Nephron (organoid): ENCODE measurements around the gene ACOXL.
A peak's percentile ranks its signal among the peaks of the same experiment; 100 is the strongest.
"Not testable (repeated sequence)": the region's sequence is repeated elsewhere in the genome, so short reads cannot be mapped to it uniquely, and the experiment has no call there.

ENCODE experiments used
- H3K27ac Mint-ChIP-seq, 3 experiments: 2 replicates each; pipeline ENCODE4 v1.8.0; 2020; ENCODE audit warnings: mixed read lengths in 3 of 3, mild to moderate bottlenecking in 2 of 3, moderate library complexity in 1 of 3
- H3K27me3 Mint-ChIP-seq: 2 replicates; pipeline ENCODE4 v1.8.0; 2021; ENCODE audit warnings: low read depth, mild to moderate bottlenecking, moderate library complexity, mixed read lengths
- H3K36me3 Mint-ChIP-seq: 2 replicates; pipeline ENCODE4 v1.8.0; 2020; ENCODE audit warnings: low read depth, mixed read lengths
- H3K4me1 Mint-ChIP-seq: 2 replicates; pipeline ENCODE4 v1.8.0; 2020; ENCODE audit warnings: mixed read lengths
- H3K4me3 Mint-ChIP-seq, 3 experiments: 2 replicates each; pipeline ENCODE4 v1.8.0; 2020; ENCODE audit warnings: mild to moderate bottlenecking in 3 of 3, mixed read lengths in 3 of 3, moderate library complexity in 2 of 3
- H3K9me3 Mint-ChIP-seq: 2 replicates; pipeline ENCODE4 v1.8.0; 2020; ENCODE audit warnings: mixed read lengths
- TF ChIP-seq, protein P1 (sequence below), 3 experiments: fragments of 200-600 bp; sonication (generic); IDR thresholded peaks; one replicate each; pipeline ENCODE4 v1.5.0; 2021; ENCODE audit warnings: antibody characterized with exemption in 3 of 3; ENCODE audit not compliant: unreplicated experiment in 3 of 3

Gene ACOXL

DNA sequence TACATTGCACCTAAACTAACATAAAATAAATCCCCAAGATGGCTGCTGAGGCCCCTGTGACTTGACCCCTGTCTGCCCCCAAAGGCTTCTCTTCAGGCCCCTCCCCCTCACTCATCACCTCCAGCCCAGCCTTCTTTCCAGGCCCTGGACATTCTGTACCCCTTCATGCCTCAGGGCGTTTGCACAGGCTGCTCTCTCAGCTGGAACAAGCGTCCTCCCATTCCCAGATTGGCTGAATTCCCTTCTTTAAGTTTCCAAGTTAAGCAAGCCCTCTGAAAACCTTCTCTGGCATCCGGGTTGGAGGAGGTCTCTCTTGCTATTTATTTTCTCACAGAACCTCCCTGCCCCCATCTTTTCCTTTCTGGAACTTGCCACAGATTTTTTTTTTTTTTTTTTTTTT, 223.2 kb downstream of the ACOXL start:
- Mint-ChIP-seq H3K27ac (peak overlapping the region in 2 of 3 experiments; percentile 39 to 79), H3K4me3 (no peak overlapping the region), H3K4me1 (peaks cover 17% of the 10 kb centered on the region), H3K36me3 (no peaks in the 10 kb centered on the region), H3K9me3 (no peaks in the 10 kb centered on the region), H3K27me3 (peaks cover 5% of the 10 kb centered on the region)
- TF ChIP-seq, protein P1, sequence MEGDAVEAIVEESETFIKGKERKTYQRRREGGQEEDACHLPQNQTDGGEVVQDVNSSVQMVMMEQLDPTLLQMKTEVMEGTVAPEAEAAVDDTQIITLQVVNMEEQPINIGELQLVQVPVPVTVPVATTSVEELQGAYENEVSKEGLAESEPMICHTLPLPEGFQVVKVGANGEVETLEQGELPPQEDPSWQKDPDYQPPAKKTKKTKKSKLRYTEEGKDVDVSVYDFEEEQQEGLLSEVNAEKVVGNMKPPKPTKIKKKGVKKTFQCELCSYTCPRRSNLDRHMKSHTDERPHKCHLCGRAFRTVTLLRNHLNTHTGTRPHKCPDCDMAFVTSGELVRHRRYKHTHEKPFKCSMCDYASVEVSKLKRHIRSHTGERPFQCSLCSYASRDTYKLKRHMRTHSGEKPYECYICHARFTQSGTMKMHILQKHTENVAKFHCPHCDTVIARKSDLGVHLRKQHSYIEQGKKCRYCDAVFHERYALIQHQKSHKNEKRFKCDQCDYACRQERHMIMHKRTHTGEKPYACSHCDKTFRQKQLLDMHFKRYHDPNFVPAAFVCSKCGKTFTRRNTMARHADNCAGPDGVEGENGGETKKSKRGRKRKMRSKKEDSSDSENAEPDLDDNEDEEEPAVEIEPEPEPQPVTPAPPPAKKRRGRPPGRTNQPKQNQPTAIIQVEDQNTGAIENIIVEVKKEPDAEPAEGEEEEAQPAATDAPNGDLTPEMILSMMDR (IDR thresholded peaks at IDR 0.05; ENCODE audit: unreplicated experiment in 3 of 3) = no peak

DNA sequence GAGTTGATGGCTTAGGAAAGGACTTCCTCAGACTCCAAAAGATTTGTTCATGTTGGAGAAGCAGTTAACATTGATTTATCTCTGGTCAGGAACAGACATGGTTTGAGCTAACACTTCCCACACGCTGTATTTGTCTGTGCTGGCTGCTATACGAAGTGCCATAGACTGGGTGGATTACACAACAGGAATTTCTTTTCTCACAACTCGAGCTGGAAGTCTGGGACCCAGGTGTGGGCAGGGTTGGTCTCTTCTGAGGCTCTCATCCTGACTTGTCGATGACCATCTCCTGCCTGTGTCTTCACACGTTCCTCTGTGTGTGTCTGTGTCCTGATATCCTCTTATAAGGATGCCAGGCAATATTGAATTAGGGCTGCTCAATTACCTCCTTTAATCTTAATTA, 224.9 kb downstream of the ACOXL start:
- Mint-ChIP-seq H3K27ac (peak overlapping the region in 2 of 3 experiments; percentile 26 to 52), H3K9me3 (no peaks in the 10 kb centered on the region), H3K4me1 (peaks cover 14% of the 10 kb centered on the region), H3K4me3 (no peak overlapping the region), H3K27me3 (peaks cover 5% of the 10 kb centered on the region), H3K36me3 (no peaks in the 10 kb centered on the region)
- TF ChIP-seq, protein P1 (IDR thresholded peaks at IDR 0.05; ENCODE audit: unreplicated experiment in 3 of 3) = no peak

DNA sequence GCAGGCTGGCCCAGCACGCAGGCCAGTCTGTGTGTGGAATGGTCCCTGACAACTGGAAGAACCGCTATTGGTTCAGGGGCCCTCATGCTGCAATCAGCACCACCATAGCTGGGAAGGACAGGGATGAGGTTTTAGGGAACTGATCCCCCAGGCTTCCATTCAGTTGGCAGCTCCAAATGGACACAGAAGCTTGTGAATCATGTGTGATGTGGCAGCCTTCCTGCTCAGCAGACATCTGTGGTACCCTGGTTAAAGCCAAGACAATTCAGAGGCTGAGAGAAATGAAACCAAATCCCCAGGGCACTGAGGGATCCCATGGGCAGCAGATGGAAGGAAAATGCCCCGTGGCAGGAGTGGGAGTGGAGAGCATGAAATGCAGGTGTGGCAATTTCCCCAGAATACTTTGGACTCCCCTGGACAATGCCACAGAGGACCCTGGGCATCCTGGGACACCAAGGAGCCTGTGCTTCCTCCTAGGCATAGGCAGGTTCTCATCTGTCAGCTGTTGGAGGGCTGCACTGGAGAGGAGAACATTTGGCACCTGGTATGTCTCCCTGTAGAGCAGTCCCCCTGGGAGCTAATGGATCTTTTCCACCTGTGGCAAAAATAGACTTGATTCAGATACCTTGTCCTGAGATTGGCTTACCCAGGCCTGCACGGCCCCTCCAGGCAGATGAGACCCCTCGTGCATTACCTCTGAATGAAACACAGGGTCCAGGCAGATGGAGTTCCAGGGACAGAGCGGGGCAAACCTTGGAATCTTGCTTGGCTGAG, 226.2 kb downstream of the ACOXL start:
- H3K4me3 Mint-ChIP-seq = no peak overlapping the region
- H3K27me3 Mint-ChIP-seq = peaks cover 5% of the 10 kb centered on the region
- TF ChIP-seq, protein P1 (IDR thresholded peaks at IDR 0.05; ENCODE audit: unreplicated experiment in 3 of 3) = no peak
- no peak overlapping the region for H3K27ac Mint-ChIP-seq
- H3K9me3 Mint-ChIP-seq = no peaks in the 10 kb centered on the region
- H3K36me3 Mint-ChIP-seq = no peaks in the 10 kb centered on the region
- peaks cover 22% of the 10 kb centered on the region for H3K4me1 Mint-ChIP-seq

DNA sequence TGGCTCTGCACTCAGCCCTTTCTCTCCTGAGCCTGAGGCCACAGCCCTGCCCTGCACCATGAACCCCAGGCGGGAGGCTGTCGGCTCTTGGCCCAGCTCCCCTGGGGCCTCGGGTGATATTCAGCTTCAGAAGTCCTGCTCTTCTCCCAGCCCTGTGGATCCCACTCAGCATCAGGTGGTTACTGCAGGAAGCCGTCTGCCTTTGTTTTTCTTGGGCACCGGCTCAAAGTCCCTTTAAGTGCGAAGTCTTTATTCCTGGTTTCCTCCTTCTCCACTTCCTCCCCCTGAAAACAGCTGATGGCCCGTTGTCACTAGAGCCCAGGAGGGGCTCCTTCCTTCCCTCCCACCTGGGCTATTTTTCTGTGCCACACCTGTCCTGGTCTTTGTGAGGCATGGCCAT, 226.8 kb downstream of the ACOXL start:
- TF ChIP-seq, protein P1 (IDR thresholded peaks at IDR 0.05; ENCODE audit: unreplicated experiment in 3 of 3) = no peak
- Mint-ChIP-seq H3K4me1 (peaks cover 28% of the 10 kb centered on the region), H3K36me3 (no peaks in the 10 kb centered on the region), H3K9me3 (no peaks in the 10 kb centered on the region), H3K27ac (no peak overlapping the region), H3K4me3 (no peak overlapping the region), H3K27me3 (peaks cover 5% of the 10 kb centered on the region)

DNA sequence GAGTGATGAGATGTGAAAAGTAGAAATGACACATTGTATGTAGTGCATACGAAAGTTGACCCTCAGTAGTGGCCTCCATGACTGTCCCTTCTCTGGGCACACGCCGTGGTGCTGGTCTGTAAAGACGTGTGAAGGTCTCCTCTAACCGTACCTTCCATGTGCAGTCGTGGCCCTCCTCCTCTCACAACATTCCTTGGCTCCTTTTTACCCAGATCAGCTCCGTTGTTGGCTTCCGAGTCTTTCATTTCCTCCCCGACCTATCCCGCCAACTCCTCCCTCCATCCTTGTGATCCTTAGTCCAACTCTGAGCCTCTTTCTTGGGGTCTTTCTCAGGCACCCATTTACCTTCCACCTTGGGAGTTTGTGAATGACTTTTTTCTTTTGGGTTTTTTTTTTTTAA, 227.9 kb downstream of the ACOXL start:
- TF ChIP-seq, protein P1 (IDR thresholded peaks at IDR 0.05; ENCODE audit: unreplicated experiment in 3 of 3) = no peak
- peaks cover 34% of the 10 kb centered on the region for H3K4me1 Mint-ChIP-seq
- H3K36me3 Mint-ChIP-seq = no peaks in the 10 kb centered on the region
- H3K9me3 Mint-ChIP-seq = no peaks in the 10 kb centered on the region
- no peak overlapping the region for H3K27ac Mint-ChIP-seq
- peaks cover 5% of the 10 kb centered on the region for H3K27me3 Mint-ChIP-seq
- H3K4me3 Mint-ChIP-seq = no peak overlapping the region

DNA sequence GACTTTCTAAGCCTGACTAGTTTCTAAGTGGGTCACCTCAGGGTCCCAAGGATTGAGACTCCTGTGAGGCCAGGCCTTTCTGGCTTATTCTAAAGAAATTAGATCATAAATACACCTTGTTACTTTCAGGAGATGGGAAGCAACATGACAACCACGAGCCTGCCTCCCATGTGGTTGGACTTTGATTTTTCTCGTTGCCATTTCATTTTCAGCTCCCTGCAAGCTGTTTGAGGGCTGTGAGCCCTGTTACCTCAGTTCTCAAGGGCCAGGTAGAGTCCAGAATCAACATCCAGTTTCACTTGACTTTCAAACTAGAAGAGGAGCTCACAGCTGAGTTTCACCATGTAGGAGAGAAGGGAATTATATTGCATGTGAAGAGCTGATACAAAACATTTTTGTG, 228.6 kb downstream of the ACOXL start:
- H3K4me1 Mint-ChIP-seq = peaks cover 33% of the 10 kb centered on the region
- TF ChIP-seq, protein P1 (IDR thresholded peaks at IDR 0.05; ENCODE audit: unreplicated experiment in 3 of 3) = no peak
- no peaks in the 10 kb centered on the region for H3K36me3 Mint-ChIP-seq

DNA sequence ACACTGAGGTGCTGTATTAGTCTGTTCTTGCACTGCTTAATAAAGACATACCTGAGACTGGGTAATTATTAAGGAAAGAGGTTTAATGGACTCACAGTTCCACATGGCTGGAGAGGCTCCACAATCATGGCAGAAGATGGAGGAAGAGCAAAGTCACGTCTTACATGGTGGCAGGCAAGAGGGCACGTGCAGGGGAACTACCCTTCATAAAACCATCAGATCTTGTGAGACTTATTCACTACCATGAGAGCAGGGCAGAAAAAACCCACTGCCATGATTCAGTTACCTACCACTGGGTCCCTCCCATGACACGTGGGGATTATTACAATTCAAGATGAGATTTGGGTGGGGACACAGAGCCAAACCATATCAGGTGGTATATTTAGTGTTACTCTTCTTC, 229.3 kb downstream of the ACOXL start:
- H3K27me3 Mint-ChIP-seq = not testable (repeated sequence)
- H3K4me1 Mint-ChIP-seq = peaks cover 33% of the 10 kb centered on the region

More for the DNA sequence above, 228.6 kb downstream of the ACOXL start:
- Mint-ChIP-seq H3K4me3 (no peak overlapping the region), H3K27ac (no peak overlapping the region), H3K9me3 (no peaks in the 10 kb centered on the region), H3K27me3 (peaks cover 5% of the 10 kb centered on the region)

More for the DNA sequence above, 229.3 kb downstream of the ACOXL start:
- H3K27ac Mint-ChIP-seq, H3K4me3 Mint-ChIP-seq, H3K9me3 Mint-ChIP-seq, H3K36me3 Mint-ChIP-seq: not testable (repeated sequence)
